Fibroblast of lung (primary cell): ENCODE results near the gene PDZD4. TPM values are rescaled to one million over a fixed set of nuclear protein-coding genes. Genes with fewer than 3 reads are reported as not detected.

Experiments used
- DNase-seq, 2 donors: peaks; one replicate each; pipeline versions ENCODE4 v3.0.0 to v3.0.0-alpha.2; 2010; ENCODE audit warnings: low read depth in 2 of 2
- H2AFZ ChIP-seq: 2 replicates; pipeline ENCODE4 v1.5.1; 2012; ENCODE audit warnings: low read length, control low read depth, inconsistent platforms
- H3K27ac ChIP-seq: 2 replicates; pipeline ENCODE4 v1.5.1; 2011; ENCODE audit warnings: low read length, control low read depth; ENCODE audit not compliant: insufficient read depth
- H3K27me3 ChIP-seq: 2 replicates; pipeline ENCODE4 v1.5.1; 2011; ENCODE audit warnings: mild to moderate bottlenecking, low read length; ENCODE audit not compliant: control insufficient read depth, insufficient read depth
- H3K36me3 ChIP-seq: 2 replicates; pipeline ENCODE4 v1.5.1; 2011; ENCODE audit warnings: low read length; ENCODE audit not compliant: control insufficient read depth, insufficient read depth
- H3K4me1 ChIP-seq: 2 replicates; pipeline ENCODE4 v1.5.1; 2011; ENCODE audit warnings: low read length; ENCODE audit not compliant: control insufficient read depth, insufficient read depth; ENCODE audit errors: extremely low read depth
- H3K4me2 ChIP-seq: 2 replicates; pipeline ENCODE4 v1.5.1; 2011; ENCODE audit warnings: low read length, control low read depth; ENCODE audit not compliant: insufficient read depth; ENCODE audit errors: extremely low read depth
- H3K4me3 ChIP-seq, 4 experiments: fragments of 200-600 bp in 1 of 4; sonication (generic) in 1 of 4; replicated peaks in 1 of 4; 2 replicates each; pipeline ENCODE4 v1.5.1; 2011 to 2016; ENCODE audit warnings: low read length in 4 of 4, low read depth in 3 of 4, mild to moderate bottlenecking in 3 of 4, control low read depth in 2 of 4, inconsistent platforms in 1 of 4, mixed read lengths in 1 of 4; ENCODE audit not compliant: insufficient read depth in 1 of 4; ENCODE audit errors: control extremely low read depth in 1 of 4
- H3K79me2 ChIP-seq: 2 replicates; pipeline ENCODE4 v1.5.1; 2012; ENCODE audit warnings: mild to moderate bottlenecking, low read length, inconsistent platforms; ENCODE audit not compliant: control insufficient read depth, insufficient read depth
- H3K9ac ChIP-seq: 2 replicates; pipeline ENCODE4 v1.5.1; 2011; ENCODE audit warnings: mild to moderate bottlenecking, low read length, control low read depth; ENCODE audit not compliant: insufficient read depth
- H3K9me3 ChIP-seq: 2 replicates; pipeline ENCODE4 v1.5.1; 2012; ENCODE audit warnings: low read depth, low read length; ENCODE audit not compliant: control insufficient read depth, insufficient read depth
- H4K20me1 ChIP-seq: 2 replicates; pipeline ENCODE4 v1.5.1; 2011; ENCODE audit warnings: low read length; ENCODE audit not compliant: control insufficient read depth, insufficient read depth; ENCODE audit errors: extremely low read depth
- EZH2 ChIP-seq: IDR thresholded peaks from 2 replicates; pipeline ENCODE4 v1.5.1; 2012; ENCODE audit warnings: low read length, control low read depth, mild to moderate bottlenecking; ENCODE audit errors: missing control alignments
- polyA plus RNA-seq, 2 donors: library from polyadenylated mRNA; depleted of rRNA in 1 of 2; stranded (reverse) in 1 of 2; unstranded in 1 of 2; fragments of >200 nt; gene quantifications; 2 replicates each; pipeline ENCODE4 v1.2.1, GENCODE V29; 2011 to 2012; ENCODE audit warnings: missing spikeins in 1 of 2
- total RNA-seq: library from RNA; depleted of rRNA; stranded (reverse); fragments of >200 nt; gene quantifications from 2 replicates; pipeline ENCODE4 v1.2.1, GENCODE V29; 2014
- TF ChIP-seq, protein P1 (sequence below), 2 donors: IDR thresholded peaks in 1 of 2; conservative IDR thresholded peaks in 1 of 2; 1 replicate in 1 of 2; 2 replicates in 1 of 2; pipeline ENCODE4 v1.5.1; 2011 to 2012; ENCODE audit warnings: low read length in 2 of 2, control low read depth in 1 of 2, inconsistent platforms in 1 of 2, low read depth in 1 of 2, mild to moderate bottlenecking in 1 of 2

The PDZD4 gene
- total and polyA plus RNA-seq, 2 donors (not counting 1 experiment from before 2014, with no cell fraction given), result under 0.01 to 0.10 TPM

GRCh38 chrX:153874085-153874365 lies 43.7 kb upstream of the PDZD4 start:
- no peak overlapping the region for H3K4me2 ChIP-seq
- no peak for TF ChIP-seq EZH2
- TF ChIP-seq, protein P1, sequence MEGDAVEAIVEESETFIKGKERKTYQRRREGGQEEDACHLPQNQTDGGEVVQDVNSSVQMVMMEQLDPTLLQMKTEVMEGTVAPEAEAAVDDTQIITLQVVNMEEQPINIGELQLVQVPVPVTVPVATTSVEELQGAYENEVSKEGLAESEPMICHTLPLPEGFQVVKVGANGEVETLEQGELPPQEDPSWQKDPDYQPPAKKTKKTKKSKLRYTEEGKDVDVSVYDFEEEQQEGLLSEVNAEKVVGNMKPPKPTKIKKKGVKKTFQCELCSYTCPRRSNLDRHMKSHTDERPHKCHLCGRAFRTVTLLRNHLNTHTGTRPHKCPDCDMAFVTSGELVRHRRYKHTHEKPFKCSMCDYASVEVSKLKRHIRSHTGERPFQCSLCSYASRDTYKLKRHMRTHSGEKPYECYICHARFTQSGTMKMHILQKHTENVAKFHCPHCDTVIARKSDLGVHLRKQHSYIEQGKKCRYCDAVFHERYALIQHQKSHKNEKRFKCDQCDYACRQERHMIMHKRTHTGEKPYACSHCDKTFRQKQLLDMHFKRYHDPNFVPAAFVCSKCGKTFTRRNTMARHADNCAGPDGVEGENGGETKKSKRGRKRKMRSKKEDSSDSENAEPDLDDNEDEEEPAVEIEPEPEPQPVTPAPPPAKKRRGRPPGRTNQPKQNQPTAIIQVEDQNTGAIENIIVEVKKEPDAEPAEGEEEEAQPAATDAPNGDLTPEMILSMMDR (conservative IDR thresholded peaks at IDR 0.05 in 1 of 2, IDR thresholded peaks at IDR 0.05 in 1 of 2; ENCODE audit: low read depth in 1 of 2, low read length in 2 of 2), result no peak
- no peaks in the 10 kb centered on the region for H3K4me1 ChIP-seq

DNA sequence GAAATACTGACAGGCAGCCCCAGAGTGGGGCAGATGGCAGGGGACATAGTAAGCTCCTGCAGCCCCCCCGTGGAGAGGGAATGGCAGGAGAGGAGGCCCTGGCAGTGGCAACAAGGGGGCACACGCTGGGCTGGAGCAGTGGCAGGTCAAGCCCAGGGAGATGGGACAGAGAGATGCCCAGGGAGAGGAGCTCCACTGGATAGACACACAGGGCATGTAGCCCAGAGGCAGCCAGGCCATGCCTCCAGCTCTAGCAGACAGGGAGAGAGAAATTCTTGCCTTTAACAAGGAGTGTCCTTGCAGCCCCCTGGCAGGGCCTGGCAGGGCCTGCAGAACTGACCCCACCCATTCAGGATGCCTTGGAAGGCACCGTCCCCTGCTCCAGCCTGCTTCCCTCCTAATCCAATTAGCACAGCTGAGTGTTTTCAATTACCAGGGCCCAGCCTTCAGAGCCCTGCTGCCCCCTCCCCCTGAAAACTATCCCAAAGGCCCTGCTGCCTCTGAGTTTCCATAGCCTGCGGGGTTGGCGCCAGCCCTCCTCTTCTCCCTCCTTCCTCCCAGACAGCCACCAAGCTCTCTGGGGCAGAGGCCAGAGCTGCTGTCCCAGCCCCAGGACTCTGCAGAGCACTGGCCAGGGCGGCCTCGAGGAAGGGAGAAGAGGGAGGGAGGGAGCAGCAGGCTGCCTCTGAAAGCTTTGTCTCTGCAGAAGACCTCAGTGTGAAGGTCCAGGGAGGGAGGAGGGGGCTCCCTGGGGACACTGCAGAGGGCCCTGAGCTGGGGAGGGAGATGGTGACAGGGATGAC lies 43.1 kb upstream of the PDZD4 start:
- Histone ChIP-seq H3K9me3 (no peaks in the 10 kb centered on the region), H3K36me3 (no peaks in the 10 kb centered on the region), H3K4me2 (no peak overlapping the region), H2AFZ (no peak overlapping the region), H3K9ac (no peak overlapping the region), H4K20me1 (no peaks in the 10 kb centered on the region), H3K4me3 (no peak overlapping the region), H3K79me2 (no peaks in the 10 kb centered on the region), H3K27me3 (no peaks in the 10 kb centered on the region), H3K27ac (no peak overlapping the region), H3K4me1 (no peaks in the 10 kb centered on the region)
- TF ChIP-seq, protein P1 (conservative IDR thresholded peaks at IDR 0.05 in 1 of 2, IDR thresholded peaks at IDR 0.05 in 1 of 2; ENCODE audit: low read depth in 1 of 2, low read length in 2 of 2), result no peak
- TF ChIP-seq EZH2, result no peak
- DNase-seq, result no peak

More at GRCh38 chrX:153874085-153874365, 43.7 kb upstream of the PDZD4 start:
- H3K9me3 ChIP-seq, result no peaks in the 10 kb centered on the region
- no peaks in the 10 kb centered on the region for H3K36me3 ChIP-seq
- no peak overlapping the region for H3K27ac ChIP-seq
- no peaks in the 10 kb centered on the region for H4K20me1 ChIP-seq
- no peak overlapping the region for H2AFZ ChIP-seq
- no peaks in the 10 kb centered on the region for H3K79me2 ChIP-seq
- no peak overlapping the region for H3K4me3 ChIP-seq
- no peak for DNase-seq
- H3K27me3 ChIP-seq, result no peaks in the 10 kb centered on the region
- H3K9ac ChIP-seq, result no peak overlapping the region

DNA sequence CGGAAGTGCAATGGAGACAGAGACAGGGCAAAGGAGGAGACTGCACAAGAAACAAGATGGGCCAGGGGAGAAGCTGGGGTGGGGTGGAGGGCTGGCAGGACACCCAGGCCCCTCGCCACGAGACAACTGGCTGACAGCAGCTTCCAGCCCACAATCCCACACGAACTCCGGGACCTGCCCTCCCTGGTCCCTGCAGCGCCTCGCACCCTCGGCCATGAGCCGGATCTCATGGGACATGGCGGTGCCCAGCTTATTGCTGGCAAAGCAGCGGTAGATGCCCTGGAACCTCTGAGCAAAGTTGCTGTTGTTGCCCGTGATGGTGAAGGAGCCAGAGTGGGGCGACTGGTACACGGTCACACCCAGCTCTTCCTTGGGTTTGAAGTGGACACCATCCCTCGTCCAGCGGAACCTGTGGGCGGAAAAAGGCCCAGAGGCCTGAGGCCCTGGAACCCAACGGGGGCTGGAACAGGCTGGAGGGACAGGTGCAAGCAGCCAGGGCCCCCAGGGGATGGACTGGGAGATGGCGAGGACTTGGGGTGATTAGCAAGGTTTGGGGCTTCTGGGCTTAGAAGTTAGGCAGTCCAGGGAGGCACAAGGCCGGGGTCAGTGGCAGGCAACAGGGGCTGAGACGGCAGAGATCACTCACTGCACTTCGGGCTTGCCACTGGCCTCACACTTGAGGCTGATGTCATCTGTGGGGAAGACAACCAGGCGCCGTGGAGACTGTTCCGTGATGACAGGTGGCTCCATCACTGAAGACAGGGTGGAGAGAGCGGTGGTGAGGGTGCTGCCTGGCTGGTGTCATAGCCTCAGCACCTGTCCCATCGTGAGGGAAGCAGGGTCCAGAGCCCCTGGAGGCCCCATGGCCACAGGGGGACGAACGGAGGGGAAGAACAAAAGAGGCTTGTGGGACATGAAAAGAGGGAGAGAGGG lies 41.9 kb upstream of the PDZD4 start:
- no peak for DNase-seq
- Histone ChIP-seq H3K27me3 (no peaks in the 10 kb centered on the region), H3K4me2 (no peak overlapping the region), H3K36me3 (no peaks in the 10 kb centered on the region), H3K9ac (no peak overlapping the region), H3K79me2 (no peaks in the 10 kb centered on the region), H4K20me1 (no peaks in the 10 kb centered on the region), H3K4me1 (no peaks in the 10 kb centered on the region), H3K4me3 (no peak overlapping the region), H2AFZ (no peak overlapping the region), H3K9me3 (no peaks in the 10 kb centered on the region), H3K27ac (no peak overlapping the region)
- TF ChIP-seq, protein P1 (conservative IDR thresholded peaks at IDR 0.05 in 1 of 2, IDR thresholded peaks at IDR 0.05 in 1 of 2; ENCODE audit: low read depth in 1 of 2, low read length in 2 of 2), result no peak
- no peak for TF ChIP-seq EZH2
